A549 (cell line): ENCODE data around the gene HOXB8. TPM values are rescaled to one million over a fixed set of nuclear protein-coding genes. Genes with fewer than 3 reads are reported as not detected.

Experiments
- ATAC-seq, 2 experiments: fragments of 200-7000 bp in 1 of 2; fragments of >200 bp in 1 of 2; cut with Nextera tagmentation in 1 of 2; cut with Tn5 transposase in 1 of 2; 3 replicates each; pipeline versions ENCODE4 v1.8.0 to v1.9.1; 2018 to 2020; ENCODE audit warnings: mild to moderate bottlenecking in 1 of 2, moderate library complexity in 1 of 2
- CTCF ChIA-PET: fragments of 300-600 bp; sonication (Branson Sonifier 250); formaldehyde crosslinking; extraction: SDS; loops from one replicate; lab custom pipeline; 2021; ENCODE audit warnings: antibody characterized with exemption, inconsistent platforms; lab: Yijun Ruan, JAX
- POLR2A ChIA-PET: fragments of 350-600 bp; formaldehyde crosslinking; extraction: SDS; loops from one replicate; lab custom pipeline; 2021; ENCODE audit warnings: antibody characterized with exemption, inconsistent platforms; lab: Yijun Ruan, JAX
- DNase-seq, 2 experiments: peaks; one replicate each; pipeline versions ENCODE4 v3.0.0 to v3.0.0-alpha.2; 2011 to 2016; ENCODE audit warnings: low read depth in 1 of 2, low spot score in 1 of 2
- FAIRE-seq: peaks from 2 replicates; lab custom pipeline; 2011; peaks lifted over from hg19 to GRCh38; lab: Jason Lieb, UNC
- H3K27ac ChIP-seq, 2 experiments: fragments of >200 bp; sonication (Bioruptor Twin); formaldehyde crosslinking; 3 replicates each; pipeline ENCODE4 v1.5.1; 2016 to 2017
- H3K4me1 ChIP-seq: fragments of >200 bp; sonication (Bioruptor Twin); formaldehyde crosslinking; 3 replicates; pipeline ENCODE4 v1.6.1; 2016
- H3K4me2 ChIP-seq: fragments of >200 bp; sonication (Bioruptor Twin); formaldehyde crosslinking; 3 replicates; pipeline ENCODE4 v1.6.1; 2016
- H3K4me3 ChIP-seq: fragments of >200 bp; sonication (Bioruptor Twin); formaldehyde crosslinking; 3 replicates; pipeline ENCODE4 v1.5.1; 2016
- H3K9me3 ChIP-seq: fragments of >200 bp; sonication (Bioruptor Twin); formaldehyde crosslinking; 3 replicates; pipeline ENCODE4 v1.6.1; 2016
- CHD2 ChIP-seq: fragments of 150-350 bp; IDR thresholded peaks from 2 replicates; pipeline ENCODE4 v1.6.1; 2014; ENCODE audit warnings: low read length; ENCODE audit not compliant: partially characterized antibody
- CHD4 ChIP-seq: fragments of 200-600 bp; sonication (generic); IDR thresholded peaks from 2 replicates; pipeline ENCODE4 v1.6.1; 2016; ENCODE audit warnings: antibody characterized with exemption, mild to moderate bottlenecking, borderline replicate concordance
- EHF ChIP-seq: fragments of 250-450 bp; sonication (Bioruptor Pico); IDR thresholded peaks from 2 replicates; pipeline ENCODE4 v1.5.0; 2020; ENCODE audit warnings: mild to moderate bottlenecking
- ESRRA ChIP-seq: fragments of 150-350 bp; IDR thresholded peaks from 2 replicates; pipeline ENCODE4 v1.6.1; 2014; ENCODE audit warnings: mild to moderate bottlenecking, low read length, borderline replicate concordance
- FOSL2 ChIP-seq, 2 experiments: fragments of 450-650 bp in 1 of 2; fragments of >200 bp in 1 of 2; sonication (Bioruptor Twin) in 1 of 2; formaldehyde crosslinking; IDR thresholded peaks; 2 replicates each; pipeline versions ENCODE4 v1.5.0 to v1.6.1; 2016 to 2020; ENCODE audit warnings: mild to moderate bottlenecking in 1 of 2, moderate library complexity in 1 of 2
- FOXS1 ChIP-seq: fragments of 250-450 bp; sonication (Bioruptor Pico); IDR thresholded peaks from 2 replicates; pipeline ENCODE4 v1.5.0; 2020; ENCODE audit warnings: mild to moderate bottlenecking, moderate library complexity
- HOXB13 ChIP-seq: fragments of 250-450 bp; sonication (Bioruptor Pico); IDR thresholded peaks from 2 replicates; pipeline ENCODE4 v1.5.0; 2020; ENCODE audit warnings: low read depth, mild to moderate bottlenecking, moderate library complexity
- JUN ChIP-seq, 2 experiments: fragments of >200 bp; sonication (Bioruptor Twin); formaldehyde crosslinking; IDR thresholded peaks; 2 replicates in 1 of 2; 3 replicates in 1 of 2; pipeline ENCODE4 v1.6.1; 2016 to 2017
- KDM5A ChIP-seq: fragments of 200-600 bp; sonication (generic); IDR thresholded peaks from 2 replicates; pipeline ENCODE4 v1.6.1; 2016; ENCODE audit warnings: antibody characterized with exemption, mild to moderate bottlenecking
- NFE2L2 ChIP-seq: fragments of 150-350 bp; conservative IDR thresholded peaks from 2 replicates; pipeline ENCODE4 v1.6.1; 2014; ENCODE audit warnings: low read length
- NR3C1 ChIP-seq: fragments of >200 bp; sonication (Bioruptor Twin); formaldehyde crosslinking; IDR thresholded peaks from 3 replicates; pipeline ENCODE4 v1.6.1; 2017
- PHF8 ChIP-seq: fragments of 200-600 bp; sonication (generic); IDR thresholded peaks from 2 replicates; pipeline ENCODE4 v1.6.1; 2016; ENCODE audit warnings: low read depth, mild to moderate bottlenecking, antibody characterized with exemption, moderate library complexity, borderline replicate concordance
- RAD21 ChIP-seq, 2 experiments: fragments of >200 bp in 1 of 2; sonication (Bioruptor Twin) in 1 of 2; formaldehyde crosslinking in 1 of 2; IDR thresholded peaks in 1 of 2; conservative IDR thresholded peaks in 1 of 2; 2 replicates in 1 of 2; 3 replicates in 1 of 2; pipeline ENCODE4 v1.6.1; 2012 to 2018; ENCODE audit warnings: inconsistent platforms in 1 of 2
- TFCP2L1 ChIP-seq: fragments of 250-450 bp; sonication (Bioruptor Pico); IDR thresholded peaks from 2 replicates; pipeline ENCODE4 v1.5.0; 2021; ENCODE audit warnings: mild to moderate bottlenecking
- ZC3H11A ChIP-seq: fragments of 450-650 bp; IDR thresholded peaks from 2 replicates; pipeline ENCODE4 v1.6.1; 2014; ENCODE audit warnings: antibody characterized with exemption, mild to moderate bottlenecking
- ZFP36 ChIP-seq: fragments of 450-650 bp; IDR thresholded peaks from 2 replicates; pipeline ENCODE4 v1.6.1; 2014; ENCODE audit warnings: borderline replicate concordance; ENCODE audit not compliant: partially characterized antibody
- WGBS: methylation state at CpG from one replicate; pipeline ENCODE4 v1.1.6; 2017; ENCODE audit errors: missing lambda C conversion rate; 5-methylcytosine and 5-hydroxymethylcytosine counted together
- polyA plus RNA-seq, 4 experiments: library from polyadenylated mRNA; depleted of rRNA in 3 of 4; stranded (reverse); fragments of >200 nt; fragmentation: RNase III in 1 of 4; extraction: RNeasy Plus Mini Kit Qiagen cat#74134 plus additional on column Dnase treatment in 1 of 4; gene quantifications; 2 replicates in 3 of 4; 3 replicates in 1 of 4; pipeline ENCODE4 v1.2.3, GENCODE V29; 2011 to 2017
- TF ChIP-seq, protein P1 (sequence below): IDR thresholded peaks from 2 replicates; pipeline ENCODE4 v1.6.1; 2012
- TF ChIP-seq, protein P2 (sequence below): fragments of >200 bp; sonication (Bioruptor Twin); formaldehyde crosslinking; IDR thresholded peaks from 2 replicates; pipeline ENCODE4 v1.6.1; 2016
- TF ChIP-seq, protein P3 (sequence below): IDR thresholded peaks from 2 replicates; pipeline ENCODE4 v1.6.1; 2012; ENCODE audit warnings: low read depth, borderline replicate concordance

HOXB8 gene
- polyA plus RNA-seq, 2 of the 4 experiments (the other 2 are of a cell fraction): 5.8 to 11.1 TPM

DNA sequence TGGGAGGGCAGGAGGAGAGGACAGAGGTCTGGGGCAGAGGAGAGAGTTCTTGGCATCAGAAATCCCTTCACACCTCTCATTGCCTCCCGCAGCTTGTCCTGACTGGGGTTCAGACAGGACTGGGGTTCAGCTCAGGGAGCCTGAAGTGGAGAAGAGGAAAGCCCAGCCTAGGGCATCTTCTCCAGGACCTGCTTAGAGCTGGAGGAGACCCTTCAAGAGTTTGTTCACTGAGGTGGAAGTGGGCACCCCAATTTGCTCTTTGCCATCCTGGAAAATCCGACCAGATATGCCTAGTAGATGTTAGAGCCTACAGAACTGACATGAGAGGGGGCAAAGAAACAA lies 27.0 kb downstream of the HOXB8 start:
- no peak overlapping the region for H3K4me2 ChIP-seq
- no peak overlapping the region for H3K4me3 ChIP-seq
- ChIA-PET POLR2A (interaction anchor here (1.2 kb wide), 1 partner anchor 16 kb away, joined by 3 read pairs; no protein-coding TSS in a partner anchor), CTCF (interaction anchor here (0.7 to 3.5 kb wide), 24 partner anchors 21 to 544 kb away, joined by 3 to 19 read pairs (median 4); no protein-coding TSS in a partner anchor)
- 83% methylated on average over 2 of the region's 2 CpGs for WGBS
- ATAC-seq (no peak), DNase-seq (no peak), FAIRE-seq (no peak)
- H3K4me1 ChIP-seq: peaks cover 21% of the 10 kb centered on the region
- H3K27ac ChIP-seq: peak overlapping the region in 1 of 2 experiments; percentile 61; a peak in 4 of 6 replicates
- TF ChIP-seq FOSL2 (IDR thresholded peaks at IDR 0.05) (no peak), FOSL2 (CRISPR knock-in tag; IDR thresholded peaks at IDR 0.05) (no peak)
- H3K9me3 ChIP-seq: no peaks in the 10 kb centered on the region

DNA sequence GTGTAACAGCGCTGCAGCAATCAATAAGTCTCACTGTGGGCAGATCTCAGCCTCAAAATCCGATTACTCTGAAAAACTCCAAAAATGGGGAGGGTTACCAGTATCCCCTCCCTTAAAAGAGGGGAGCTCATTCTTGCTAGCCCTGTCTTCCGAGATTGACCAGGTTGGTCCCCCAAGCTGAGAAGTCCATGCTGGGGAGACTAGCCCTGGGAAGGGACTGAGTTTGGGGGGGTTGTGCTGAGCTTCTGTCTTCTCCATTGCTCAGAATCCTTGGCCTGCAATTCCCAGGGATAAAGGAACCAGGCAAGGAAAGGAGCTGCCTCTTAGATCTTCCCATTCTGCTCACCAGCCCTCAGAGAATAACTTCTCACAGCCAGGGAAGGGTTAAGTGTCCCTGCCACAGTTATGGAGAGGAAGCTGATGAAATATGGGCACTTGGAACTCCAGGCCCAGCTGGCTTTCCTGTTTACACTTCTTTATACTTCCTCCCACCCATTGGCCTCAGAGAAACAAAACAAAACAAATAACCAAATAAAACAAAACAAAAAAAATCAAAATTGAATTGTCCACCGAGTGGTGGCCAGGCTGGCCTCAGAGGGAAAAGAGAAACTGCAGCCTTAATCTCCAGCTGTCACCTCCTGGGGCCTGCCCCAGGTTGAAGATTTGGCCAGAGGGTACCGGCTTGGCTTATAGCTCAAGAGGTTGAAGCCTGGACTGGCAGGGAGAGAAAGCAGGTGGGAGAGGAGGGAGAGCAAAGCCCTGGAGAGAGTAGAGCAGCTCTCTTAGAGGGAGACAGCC lies 27.6 kb downstream of the HOXB8 start:
- peak overlapping the region; percentile 15; the same call in 2 of the 3 replicates for H3K4me2 ChIP-seq
- POLR2A ChIA-PET: interaction anchor here (1.2 kb wide), 1 partner anchor 17 kb away, joined by 3 read pairs; no protein-coding TSS in a partner anchor
- 67% methylated on average over 5 of the region's 5 CpGs for WGBS
- no peak for FAIRE-seq
- no peak for TF ChIP-seq KDM5A
- TF ChIP-seq, protein P1, sequence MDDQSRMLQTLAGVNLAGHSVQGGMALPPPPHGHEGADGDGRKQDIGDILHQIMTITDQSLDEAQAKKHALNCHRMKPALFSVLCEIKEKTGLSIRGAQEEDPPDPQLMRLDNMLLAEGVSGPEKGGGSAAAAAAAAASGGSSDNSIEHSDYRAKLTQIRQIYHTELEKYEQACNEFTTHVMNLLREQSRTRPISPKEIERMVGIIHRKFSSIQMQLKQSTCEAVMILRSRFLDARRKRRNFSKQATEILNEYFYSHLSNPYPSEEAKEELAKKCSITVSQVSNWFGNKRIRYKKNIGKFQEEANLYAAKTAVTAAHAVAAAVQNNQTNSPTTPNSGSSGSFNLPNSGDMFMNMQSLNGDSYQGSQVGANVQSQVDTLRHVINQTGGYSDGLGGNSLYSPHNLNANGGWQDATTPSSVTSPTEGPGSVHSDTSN: no peak
- TF ChIP-seq CHD2: no peak
- TF ChIP-seq EHF (CRISPR knock-in tag): no peak
- TF ChIP-seq NFE2L2: no peak
- no peak for TF ChIP-seq HOXB13
- TF ChIP-seq TFCP2L1 (CRISPR knock-in tag): no peak
- no peak for TF ChIP-seq FOXS1 (CRISPR knock-in tag)
- TF ChIP-seq RAD21 (conservative IDR thresholded peaks at IDR 0.05 in 1 of 2, IDR thresholded peaks at IDR 0.05 in 1 of 2): no peak
- no peak for TF ChIP-seq ZC3H11A
- TF ChIP-seq JUN (IDR thresholded peaks at IDR 0.05): no peak
- TF ChIP-seq ESRRA: no peak
- no peak for TF ChIP-seq NR3C1
- no peak for TF ChIP-seq PHF8
- no peak for TF ChIP-seq CHD4
- TF ChIP-seq, protein P2, sequence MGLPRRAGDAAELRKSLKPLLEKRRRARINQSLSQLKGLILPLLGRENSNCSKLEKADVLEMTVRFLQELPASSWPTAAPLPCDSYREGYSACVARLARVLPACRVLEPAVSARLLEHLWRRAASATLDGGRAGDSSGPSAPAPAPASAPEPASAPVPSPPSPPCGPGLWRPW: no peak
- TF ChIP-seq, protein P3, sequence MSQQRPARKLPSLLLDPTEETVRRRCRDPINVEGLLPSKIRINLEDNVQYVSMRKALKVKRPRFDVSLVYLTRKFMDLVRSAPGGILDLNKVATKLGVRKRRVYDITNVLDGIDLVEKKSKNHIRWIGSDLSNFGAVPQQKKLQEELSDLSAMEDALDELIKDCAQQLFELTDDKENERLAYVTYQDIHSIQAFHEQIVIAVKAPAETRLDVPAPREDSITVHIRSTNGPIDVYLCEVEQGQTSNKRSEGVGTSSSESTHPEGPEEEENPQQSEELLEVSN: no peak
- TF ChIP-seq ZFP36: no peak
- TF ChIP-seq, all 56 proteins: peak for 0
- H3K4me1 ChIP-seq: peaks cover 21% of the 10 kb centered on the region
- no peak overlapping the region for H3K4me3 ChIP-seq
- CTCF ChIA-PET: interaction anchor here (0.7 to 3.5 kb wide), 25 partner anchors 22 to 543 kb away, joined by 3 to 19 read pairs (median 3); no protein-coding TSS in a partner anchor
- peak in 1 of 2 experiments; percentile 39 for DNase-seq
- H3K27ac ChIP-seq: peak overlapping the region; percentile 41 to 61; a peak in 4 of 6 replicates
- no peak for ATAC-seq
- H3K9me3 ChIP-seq: no peaks in the 10 kb centered on the region
